ENCODE results near the gene MYH9.
"Not testable (repeated sequence)": the region's sequence is repeated elsewhere in the genome, so short reads cannot be mapped to it uniquely, and the experiment has no call there.

Gene MYH9

GRCh38 chr22:36279219-36279666 lies 108.5 kb downstream of the MYH9 start:
- Mint-ChIP-seq H3K36me3 (peaks cover 2% of the 10 kb centered on the region), H3K9me3 (ENCODE audit: low read depth) (no peaks in the 10 kb centered on the region), H3K27me3 (no peaks in the 10 kb centered on the region), H3K27ac (peak overlapping the region; percentile 41), H3K4me1 (ENCODE audit: low read depth) (peaks cover 22% of the 10 kb centered on the region), H3K4me3 (no peak overlapping the region)

- Mint-ChIP-seq H3K9me3 (ENCODE audit: low read depth) (no peaks in the 10 kb centered on the region), H3K4me3 (no peak overlapping the region), H3K27ac (peak overlapping the region; percentile 88), H3K27me3 (no peaks in the 10 kb centered on the region), H3K4me1 (ENCODE audit: low read depth) (peaks cover 22% of the 10 kb centered on the region), H3K36me3 (peaks cover 2% of the 10 kb centered on the region)
Observed at GRCh38 chr22:36277482-36278291, 110.1 kb downstream of the MYH9 start.

GRCh38 chr22:36274531-36274930 lies 113.2 kb downstream of the MYH9 start:
- Mint-ChIP-seq H3K4me1 (ENCODE audit: low read depth) (peaks cover 22% of the 10 kb centered on the region), H3K9me3 (ENCODE audit: low read depth) (no peaks in the 10 kb centered on the region), H3K36me3 (peaks cover 2% of the 10 kb centered on the region), H3K4me3 (no peak overlapping the region), H3K27ac (no peak overlapping the region), H3K27me3 (no peaks in the 10 kb centered on the region)

GRCh38 chr22:36271951-36272350 lies 115.8 kb downstream of the MYH9 start:
- not testable (repeated sequence) for H3K4me1 Mint-ChIP-seq (ENCODE audit: low read depth)

DNA sequence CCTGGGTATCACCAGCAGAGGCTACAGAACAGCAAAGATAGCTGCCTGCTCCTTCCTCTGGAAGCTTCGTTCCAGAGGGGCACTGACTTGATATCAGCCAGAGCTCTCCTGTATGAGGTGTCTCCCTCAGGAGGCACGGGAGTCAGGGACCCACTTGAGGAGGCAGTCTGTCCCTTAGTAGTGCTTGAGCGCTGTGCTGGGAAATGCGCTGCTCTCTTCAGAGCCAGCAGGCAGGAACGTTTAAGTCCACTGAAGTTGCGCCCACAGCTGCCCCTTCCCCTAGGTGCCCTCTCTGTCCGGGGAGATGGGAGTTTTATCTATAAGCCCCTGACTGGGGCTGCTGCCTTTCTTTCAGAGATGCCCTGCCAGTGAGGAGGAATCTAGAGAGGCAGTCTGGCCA lies 116.5 kb downstream of the MYH9 start:
- not testable (repeated sequence) for H3K27me3 Mint-ChIP-seq; H3K36me3 Mint-ChIP-seq; H3K4me1 Mint-ChIP-seq (ENCODE audit: low read depth); H3K9me3 Mint-ChIP-seq (ENCODE audit: low read depth); H3K27ac Mint-ChIP-seq; H3K4me3 Mint-ChIP-seq

More at GRCh38 chr22:36271951-36272350, 115.8 kb downstream of the MYH9 start:
- H3K4me3 Mint-ChIP-seq; H3K27ac Mint-ChIP-seq; H3K9me3 Mint-ChIP-seq (ENCODE audit: low read depth); H3K27me3 Mint-ChIP-seq; H3K36me3 Mint-ChIP-seq: not testable (repeated sequence)

DNA sequence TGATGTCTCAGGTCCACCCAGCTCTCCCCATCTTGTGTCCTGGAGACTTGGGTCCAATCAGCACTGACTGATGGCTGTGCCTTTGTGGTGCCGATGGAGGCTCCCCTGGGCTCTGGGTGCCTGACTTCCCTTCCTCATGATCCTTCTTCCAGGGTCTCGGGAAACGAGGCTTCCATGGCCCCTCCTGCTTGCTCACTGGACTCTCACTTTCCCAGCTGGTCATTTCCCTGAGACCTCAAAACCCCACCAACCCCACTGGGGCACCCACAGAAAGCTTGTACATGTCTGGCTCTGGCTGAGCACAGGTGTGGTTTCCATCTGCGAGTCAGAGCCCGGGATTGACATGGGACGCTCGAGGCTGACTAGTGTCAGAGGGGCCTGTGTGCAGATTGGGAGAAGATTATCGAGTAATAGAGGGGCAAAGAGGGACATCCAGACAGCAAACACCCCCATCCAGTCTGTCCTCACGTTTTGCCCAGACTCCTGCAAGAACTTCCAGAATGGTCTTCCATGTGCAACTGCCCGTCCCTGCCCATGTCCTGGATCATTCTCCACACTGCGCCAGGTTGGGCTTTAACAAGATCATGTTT lies 119.8 kb downstream of the MYH9 start:
- no peaks in the 10 kb centered on the region for H3K9me3 Mint-ChIP-seq (ENCODE audit: low read depth)
- H3K4me3 Mint-ChIP-seq, result no peak overlapping the region
- H3K36me3 Mint-ChIP-seq, result peaks cover 10% of the 10 kb centered on the region
- H3K4me1 Mint-ChIP-seq (ENCODE audit: low read depth), result no peaks in the 10 kb centered on the region
- H3K27me3 Mint-ChIP-seq, result no peaks in the 10 kb centered on the region
- no peak overlapping the region for H3K27ac Mint-ChIP-seq

DNA sequence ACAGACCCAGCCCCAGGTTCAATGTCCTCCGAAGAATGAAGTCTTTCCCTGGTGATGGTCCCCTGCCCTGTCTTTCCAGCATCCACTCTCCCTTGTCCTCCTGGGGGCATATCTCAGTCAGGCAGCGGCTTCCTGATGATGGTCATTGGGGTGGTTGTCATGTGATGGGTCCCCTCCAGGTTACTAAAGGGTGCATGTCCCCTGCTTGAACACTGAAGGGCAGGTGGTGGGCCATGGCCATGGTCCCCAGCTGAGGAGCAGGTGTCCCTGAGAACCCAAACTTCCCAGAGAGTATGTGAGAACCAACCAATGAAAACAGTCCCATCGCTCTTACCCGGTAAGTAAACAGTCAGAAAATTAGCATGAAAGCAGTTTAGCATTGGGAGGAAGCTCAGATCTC lies 120.7 kb downstream of the MYH9 start:
- Mint-ChIP-seq H3K4me1 (ENCODE audit: low read depth) (no peaks in the 10 kb centered on the region), H3K4me3 (no peak overlapping the region), H3K27me3 (no peaks in the 10 kb centered on the region), H3K9me3 (ENCODE audit: low read depth) (no peaks in the 10 kb centered on the region), H3K36me3 (peaks cover 10% of the 10 kb centered on the region), H3K27ac (no peak overlapping the region)

DNA sequence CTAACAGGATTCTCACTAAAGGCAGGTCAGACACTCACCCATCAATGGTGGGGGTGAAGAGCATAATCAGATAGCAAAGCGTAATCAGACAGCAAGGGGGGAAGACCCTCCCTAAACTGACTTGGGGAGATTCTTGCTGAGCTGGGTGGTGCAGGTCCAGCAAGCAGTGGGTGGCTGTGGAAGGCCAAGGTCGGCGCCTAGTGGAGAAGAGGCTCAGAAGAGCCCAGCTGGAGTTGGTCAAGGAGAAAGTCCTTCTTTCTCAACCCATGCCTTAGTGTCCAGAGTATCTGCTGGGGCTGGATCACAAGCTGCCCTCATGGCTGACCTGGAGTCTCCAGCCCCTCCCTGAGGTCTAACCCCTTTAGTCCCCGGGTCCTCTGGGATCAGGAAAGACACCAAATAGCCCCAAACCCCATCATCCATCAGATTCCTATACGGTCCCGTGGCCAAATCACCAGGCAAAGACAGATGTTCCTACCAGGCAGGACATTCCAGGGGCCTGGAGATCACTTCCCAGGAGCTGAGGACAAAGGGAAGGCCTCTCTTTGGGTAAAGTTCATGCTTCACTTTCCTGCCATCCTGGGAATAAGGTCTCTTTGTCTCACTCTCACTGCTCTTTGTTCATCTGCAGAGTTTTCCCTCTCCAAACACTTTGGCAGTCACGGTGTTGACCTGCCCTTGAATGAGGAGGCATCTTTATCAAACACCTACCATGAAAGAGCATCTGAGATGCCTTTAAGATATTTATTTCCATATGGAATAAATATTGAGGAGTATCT lies 123.7 kb downstream of the MYH9 start:
- not testable (repeated sequence) for H3K9me3 Mint-ChIP-seq (ENCODE audit: low read depth); H3K27me3 Mint-ChIP-seq; H3K4me1 Mint-ChIP-seq (ENCODE audit: low read depth); H3K27ac Mint-ChIP-seq; H3K4me3 Mint-ChIP-seq
- peaks cover 12% of the 10 kb centered on the region for H3K36me3 Mint-ChIP-seq

DNA sequence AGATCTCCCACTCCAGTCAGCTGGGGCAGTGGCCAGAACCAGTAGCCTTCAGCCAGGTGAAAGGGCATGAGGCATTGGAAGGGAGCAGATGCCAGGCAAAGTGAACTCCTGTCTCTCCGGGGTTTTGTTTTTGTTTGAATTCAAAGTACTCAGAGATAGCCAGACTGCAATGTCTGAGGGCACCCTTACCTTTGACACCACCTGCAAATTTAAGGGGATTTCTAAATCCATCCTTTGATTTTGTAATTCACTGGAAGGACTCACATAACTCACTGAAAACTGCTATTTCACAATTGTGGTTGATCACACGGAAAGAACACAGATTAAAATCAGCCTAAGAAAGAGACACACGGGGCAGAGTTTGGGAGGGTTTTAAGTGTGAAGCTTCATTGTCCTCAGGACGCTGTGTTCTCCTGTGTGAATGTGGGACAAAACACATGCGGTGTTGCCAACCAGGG lies 124.5 kb downstream of the MYH9 start:
- not testable (repeated sequence) for H3K27ac Mint-ChIP-seq; H3K9me3 Mint-ChIP-seq (ENCODE audit: low read depth); H3K27me3 Mint-ChIP-seq; H3K4me3 Mint-ChIP-seq
- Mint-ChIP-seq H3K36me3 (peaks cover 16% of the 10 kb centered on the region), H3K4me1 (ENCODE audit: low read depth) (peaks cover 13% of the 10 kb centered on the region)

DNA sequence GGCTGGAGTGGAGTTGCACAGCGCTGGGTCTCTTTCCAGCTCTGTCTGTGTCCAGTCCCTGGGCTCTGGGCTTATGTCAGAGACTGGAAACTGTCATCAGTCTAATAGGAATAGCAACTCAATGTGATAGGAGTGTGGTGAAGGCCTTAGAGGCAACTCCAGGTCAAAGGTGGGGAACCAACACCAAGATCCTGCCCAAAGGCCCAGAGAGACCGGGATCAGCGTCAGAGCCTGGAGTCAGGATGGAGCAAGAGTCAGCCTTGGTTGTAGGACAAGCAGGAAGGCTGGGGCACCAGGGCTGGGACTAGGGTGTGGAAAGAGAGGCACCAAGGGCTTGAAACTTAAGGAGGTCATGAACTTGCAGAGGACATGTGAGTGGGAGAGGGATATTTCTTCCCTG lies 125.5 kb downstream of the MYH9 start:
- Mint-ChIP-seq H3K36me3 (peaks cover 21% of the 10 kb centered on the region), H3K4me1 (ENCODE audit: low read depth) (peaks cover 15% of the 10 kb centered on the region)
- H3K27me3 Mint-ChIP-seq; H3K4me3 Mint-ChIP-seq; H3K27ac Mint-ChIP-seq; H3K9me3 Mint-ChIP-seq (ENCODE audit: low read depth): not testable (repeated sequence)

GRCh38 chr22:36261675-36262074 lies 126.1 kb downstream of the MYH9 start:
- not testable (repeated sequence) for H3K4me3 Mint-ChIP-seq; H3K27ac Mint-ChIP-seq; H3K9me3 Mint-ChIP-seq (ENCODE audit: low read depth); H3K27me3 Mint-ChIP-seq
- H3K36me3 Mint-ChIP-seq, result peaks cover 18% of the 10 kb centered on the region
- H3K4me1 Mint-ChIP-seq (ENCODE audit: low read depth), result peaks cover 18% of the 10 kb centered on the region

DNA sequence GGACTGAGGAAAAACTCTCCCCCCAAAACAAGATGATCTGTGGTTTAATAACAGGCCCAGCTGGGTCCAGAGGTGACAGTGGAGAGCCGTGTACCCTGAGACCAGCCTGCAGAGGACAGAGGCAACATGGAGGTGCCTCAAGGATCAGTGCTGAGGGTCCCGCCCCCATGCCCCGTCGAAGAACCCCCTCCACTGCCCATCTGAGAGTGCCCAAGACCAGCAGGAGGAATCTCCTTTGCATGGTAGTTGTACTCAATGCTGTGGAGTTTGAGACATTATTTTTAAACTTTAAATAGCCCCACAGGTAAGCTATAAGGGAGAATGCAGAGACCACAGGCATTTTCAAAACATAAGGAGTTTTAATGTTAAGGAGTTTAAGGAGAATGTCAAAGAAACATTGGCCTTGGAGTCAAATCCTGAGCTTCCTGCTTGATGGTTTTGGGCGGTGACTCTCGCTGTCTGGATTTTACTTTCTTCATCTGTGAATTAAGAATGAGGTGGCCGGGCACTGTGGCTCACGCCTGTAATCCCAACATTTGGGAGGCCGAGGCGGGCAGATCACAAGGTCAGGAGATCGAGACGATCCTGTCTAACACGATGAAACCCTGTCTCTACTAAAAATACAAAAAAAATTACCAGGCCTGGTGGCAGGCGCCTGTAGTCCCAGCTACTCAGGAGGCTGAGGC lies 128.0 kb downstream of the MYH9 start:
- Mint-ChIP-seq H3K9me3 (ENCODE audit: low read depth) (no peaks in the 10 kb centered on the region), H3K36me3 (peaks cover 25% of the 10 kb centered on the region), H3K4me3 (no peak overlapping the region), H3K27me3 (no peaks in the 10 kb centered on the region), H3K27ac (no peak overlapping the region), H3K4me1 (ENCODE audit: low read depth) (peaks cover 32% of the 10 kb centered on the region)

- H3K4me1 Mint-ChIP-seq (ENCODE audit: low read depth), result peaks cover 40% of the 10 kb centered on the region
Observed at GRCh38 chr22:36258701-36259614, 128.8 kb downstream of the MYH9 start.

More at GRCh38 chr22:36258701-36259614, 128.8 kb downstream of the MYH9 start:
- Mint-ChIP-seq H3K27me3 (no peaks in the 10 kb centered on the region), H3K4me3 (peak overlapping the region; percentile 72), H3K36me3 (peaks cover 27% of the 10 kb centered on the region), H3K9me3 (ENCODE audit: low read depth) (no peaks in the 10 kb centered on the region), H3K27ac (peak overlapping the region; percentile 81)

All from activated naive CD8-positive, alpha-beta T cell (primary cell).